HFFc6 (cell line): ENCODE results near the gene KDM1B. TPM values are rescaled to one million over a fixed set of nuclear protein-coding genes. Genes with fewer than 3 reads are reported as not detected.
A peak's percentile ranks its signal among the peaks of the same experiment; 100 is the strongest.

Source experiments
- DNase-seq: peaks from one replicate; pipeline ENCODE4 v3.0.0-alpha.2; 2018
- H3K27ac Mint-ChIP-seq: 2 replicates; pipeline ENCODE4 v1.8.0; 2020; ENCODE audit warnings: mild to moderate bottlenecking, mixed read lengths
- H3K27me3 Mint-ChIP-seq: 2 replicates; pipeline ENCODE4 v1.8.0; 2021; ENCODE audit warnings: mild to moderate bottlenecking, moderate library complexity, mixed read lengths; ENCODE audit not compliant: insufficient read depth
- H3K36me3 Mint-ChIP-seq: 2 replicates; pipeline ENCODE4 v1.8.0; 2021; ENCODE audit warnings: low read depth, mixed read lengths
- H3K4me1 Mint-ChIP-seq: 2 replicates; pipeline ENCODE4 v1.8.0; 2020; ENCODE audit warnings: low read depth, mixed read lengths
- H3K4me3 Mint-ChIP-seq: 2 replicates; pipeline ENCODE4 v1.8.0; 2020; ENCODE audit warnings: mild to moderate bottlenecking, moderate library complexity, mixed read lengths
- H3K9me3 Mint-ChIP-seq: 2 replicates; pipeline ENCODE4 v1.8.0; 2020; ENCODE audit warnings: mild to moderate bottlenecking, mixed read lengths
- CTCF ChIP-seq: fragments of 200-600 bp; sonication (generic); IDR thresholded peaks from 2 replicates; pipeline ENCODE4 v1.5.0; 2021; ENCODE audit warnings: antibody characterized with exemption, mild to moderate bottlenecking
- total RNA-seq, 6 experiments: library from RNA; stranded (reverse); fragmentation: NEBNext Ultra II Directional; extraction: Animal tissue kit (Norgen Biotek cat#: 25700); gene quantifications; 2 replicates in 1 of 6; 3 replicates in 5 of 6; pipeline ENCODE4 v1.2.3, GENCODE V29; 2021

Gene KDM1B
- total RNA-seq, 6 experiments from 2014 or later = 17.4 to 20.9 (median 19.1) TPM

DNA sequence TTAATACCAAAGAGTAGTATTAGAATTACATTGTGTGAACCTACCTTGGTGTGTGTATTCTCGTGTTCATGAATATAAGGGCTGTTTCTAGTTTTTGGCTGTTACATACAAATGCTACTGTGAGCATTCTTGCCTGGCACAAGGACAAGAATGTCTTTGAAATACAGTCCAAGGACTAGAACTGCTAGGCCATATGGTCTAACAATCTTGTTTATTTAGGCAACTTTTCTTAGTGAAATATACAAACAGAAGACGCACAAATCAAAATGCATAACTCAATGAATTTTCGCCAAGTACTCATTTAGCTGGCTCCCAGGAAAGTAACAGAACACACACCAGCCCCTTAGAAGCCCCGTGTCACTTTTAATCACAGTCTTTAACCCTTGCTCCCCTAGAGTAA is 28.5 kb downstream of the KDM1B start:
- Mint-ChIP-seq H3K36me3 (no peaks in the 10 kb centered on the region; the same call in 1 of the 2 replicates), H3K27ac (no peak overlapping the region), H3K27me3 (no peaks in the 10 kb centered on the region), H3K4me3 (no peak overlapping the region), H3K9me3 (no peaks in the 10 kb centered on the region), H3K4me1 (0 out of 2 replicates have a peak, but pooled peaks cover 9% of the 10 kb centered on the region)
- no peak for DNase-seq
- no peak for TF ChIP-seq CTCF

DNA sequence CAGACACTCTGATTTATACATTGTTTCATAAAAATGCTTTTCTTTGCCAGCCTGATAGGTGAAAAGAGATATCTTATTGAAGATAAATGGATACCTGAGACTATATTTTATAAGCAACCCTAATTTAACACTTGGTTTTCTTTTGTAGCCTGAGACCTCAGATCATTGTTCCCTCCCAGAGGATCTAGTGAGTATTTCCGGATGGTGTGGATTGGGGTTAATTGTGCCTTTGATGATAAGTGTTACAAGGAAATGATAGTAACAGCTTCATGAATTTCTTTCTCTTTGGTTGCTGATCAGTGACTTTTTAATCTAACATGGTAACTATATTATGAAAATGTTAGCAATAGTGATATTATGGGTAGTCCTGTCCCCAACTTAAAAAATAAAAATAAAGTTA is 30.4 kb downstream of the KDM1B start:
- Mint-ChIP-seq H3K27me3 (no peaks in the 10 kb centered on the region), H3K4me3 (no peak overlapping the region), H3K27ac (no peak overlapping the region), H3K4me1 (0 out of 2 replicates have a peak, but pooled peaks cover 9% of the 10 kb centered on the region), H3K36me3 (no peaks in the 10 kb centered on the region; the same call in 1 of the 2 replicates), H3K9me3 (no peaks in the 10 kb centered on the region)
- DNase-seq = no peak
- TF ChIP-seq CTCF = no peak

DNA sequence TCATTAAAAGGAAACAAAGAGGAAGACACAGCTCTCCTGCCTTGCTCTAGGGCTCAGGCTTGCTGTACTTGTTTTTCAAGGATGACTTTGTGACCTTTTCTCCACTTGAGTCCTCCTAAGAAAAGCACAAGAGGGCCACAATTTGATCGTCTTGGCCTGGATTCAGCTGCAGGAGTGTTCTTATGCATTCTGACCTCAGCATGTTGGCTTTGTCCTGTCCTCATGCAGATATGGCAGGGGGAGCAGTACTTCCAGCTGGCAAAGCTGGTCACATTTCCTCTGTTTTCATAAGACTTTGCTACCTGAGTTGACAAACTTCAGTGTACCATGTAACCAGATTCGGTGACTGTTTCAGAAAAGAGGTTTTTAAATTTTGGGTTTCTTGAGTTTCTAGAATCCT is 30.8 kb downstream of the KDM1B start:
- peaks cover 2% of the 10 kb centered on the region for H3K36me3 Mint-ChIP-seq
- H3K9me3 Mint-ChIP-seq = no peaks in the 10 kb centered on the region
- H3K27me3 Mint-ChIP-seq = no peaks in the 10 kb centered on the region
- no peak for TF ChIP-seq CTCF
- no peak overlapping the region for H3K4me3 Mint-ChIP-seq
- peak overlapping the region; percentile 29; the same call in 1 of the 2 replicates for H3K27ac Mint-ChIP-seq
- 0 out of 2 replicates have a peak, but pooled peaks cover 9% of the 10 kb centered on the region for H3K4me1 Mint-ChIP-seq
- no peak for DNase-seq

GRCh38 chr6:18186540-18187250 is 31.5 kb downstream of the KDM1B start:
- TF ChIP-seq CTCF = no peak
- Mint-ChIP-seq H3K27me3 (no peaks in the 10 kb centered on the region), H3K9me3 (no peaks in the 10 kb centered on the region), H3K4me3 (no peak overlapping the region), H3K4me1 (0 out of 2 replicates have a peak, but pooled peaks cover 9% of the 10 kb centered on the region), H3K27ac (peak overlapping the region; percentile 8), H3K36me3 (peaks cover 8% of the 10 kb centered on the region)
- no peak for DNase-seq

GRCh38 chr6:18187701-18188100 is 32.5 kb downstream of the KDM1B start:
- Mint-ChIP-seq H3K9me3 (no peaks in the 10 kb centered on the region), H3K4me1 (0 out of 2 replicates have a peak, but pooled peaks cover 9% of the 10 kb centered on the region), H3K36me3 (peaks cover 9% of the 10 kb centered on the region), H3K27ac (no peak overlapping the region), H3K27me3 (no peaks in the 10 kb centered on the region; the same call in 1 of the 2 replicates), H3K4me3 (no peak overlapping the region)
- no peak for TF ChIP-seq CTCF
- no peak for DNase-seq
